ENCODE measurements around the gene GPX3. TPM values are rescaled to one million over a fixed set of nuclear protein-coding genes. Genes with fewer than 3 reads are reported as not detected.

Gene GPX3
- total RNA-seq, 1 experiment from 2014 or later: 20.4 TPM

- Histone ChIP-seq H2BK5ac (ENCODE audit: insufficient read length, low read length) (no peak overlapping the region), H4K5ac (ENCODE audit: insufficient read length, low read depth, low read length) (no peak overlapping the region), H2BK12ac (ENCODE audit: insufficient read length, low read depth, low read length) (no peak overlapping the region), H3K4me1 (ENCODE audit: insufficient read depth, low read length) (no peaks in the 10 kb centered on the region; the same call in 1 of the 2 replicates), H2AFZ (ENCODE audit: low read length) (no peak overlapping the region), H3K27ac (ENCODE audit: insufficient read length, low read depth, low read length) (no peak overlapping the region), H4K8ac (replicated peaks; ENCODE audit: insufficient read length, low read depth, low read length) (no peak overlapping the region), H3K14ac (ENCODE audit: insufficient read depth, low read length) (no peak overlapping the region), H4K20me1 (ENCODE audit: control insufficient read depth, insufficient read depth, insufficient read length) (no peaks in the 10 kb centered on the region), H3K56ac (ENCODE audit: insufficient read length, low read depth, low read length) (no peak overlapping the region), H3K4me2 (ENCODE audit: insufficient read depth, insufficient read length, low read length) (no peak overlapping the region), H3K4ac (ENCODE audit: low read depth, low read length) (no peak overlapping the region), H3K23me2 (ENCODE audit: insufficient read length, low read depth, low read length, poor library complexity, severe bottlenecking) (no peaks in the 10 kb centered on the region), H2AK5ac (ENCODE audit: insufficient read length, low read length) (no peak overlapping the region), H2BK15ac (ENCODE audit: low read depth, low read length) (no peak overlapping the region), H2BK120ac (ENCODE audit: low read depth, low read length, poor library complexity, severe bottlenecking) (no peak overlapping the region), H3K27me3 (ENCODE audit: insufficient read depth, low read length) (no peaks in the 10 kb centered on the region), H2BK20ac (ENCODE audit: low read depth, low read length, poor library complexity, severe bottlenecking) (no peak overlapping the region), H3K23ac (ENCODE audit: insufficient read length, low read depth, low read length) (no peak overlapping the region), H4K91ac (ENCODE audit: insufficient read length, low read depth, low read length) (no peak overlapping the region), H3K79me2 (ENCODE audit: insufficient read depth, low read length) (no peaks in the 10 kb centered on the region), H3K79me1 (ENCODE audit: insufficient read depth, low read depth, low read length, poor library complexity, severe bottlenecking) (no peaks in the 10 kb centered on the region), H3K9ac (ENCODE audit: extremely low read depth, insufficient read length, low read length) (no peak overlapping the region), H3T11ph (ENCODE audit: low read length) (no peak overlapping the region), H3K9me3 (ENCODE audit: control insufficient read depth, low read depth, low read length) (no peaks in the 10 kb centered on the region), H3K18ac (ENCODE audit: insufficient read length, low read depth, low read length) (no peak overlapping the region)
- no peaks in the 10 kb centered on the region for H3K27me3 Mint-ChIP-seq (ENCODE audit: low read depth)
- DNase-seq: no peak
- no peaks in the 10 kb centered on the region; a peak in 1 of 5 replicates for H3K9me3 Mint-ChIP-seq
- H3K27ac Mint-ChIP-seq: no peak overlapping the region; a peak in 1 of 7 replicates
- H3K36me3 Mint-ChIP-seq (ENCODE audit: insufficient read depth in 1 of 3, low read depth in 3 of 3): peaks cover 2 to 43% (median 34%) of the 10 kb centered on the region in 3 experiments
- WGBS (ENCODE audit: extremely low coverage, insufficient read length, low lambda C conversion rate): no CpG with 5 or more reads among the region's 14 CpGs
- H3K4me1 Mint-ChIP-seq: no peaks in the 10 kb centered on the region
- TF ChIP-seq CTCF (conservative IDR thresholded peaks at IDR 0.05): no peak
- no peak overlapping the region for H3K4me3 Mint-ChIP-seq
Measured at GRCh38 chr5:151033217-151033934, 13.0 kb downstream of the GPX3 start.

Data from H9 (cell line).